Sigmoid colon (tissue), 7 donors: ENCODE results near the gene ENGASE. TPM values are rescaled to one million over a fixed set of nuclear protein-coding genes. Genes with fewer than 3 reads are reported as not detected.

Experiments used
- DNase-seq: peaks from one replicate; pipeline ENCODE4 v3.0.0-alpha.2; 2019
- H3K27ac ChIP-seq, 4 donors: fragments of 200-600 bp; sonication (generic); one replicate each; pipeline ENCODE4 v1.5.1; 2016 to 2019; ENCODE audit warnings: mild to moderate bottlenecking in 1 of 4
- H3K27me3 ChIP-seq, 3 donors: fragments of 200-600 bp; sonication (generic); one replicate each; pipeline ENCODE4 v1.5.1; 2019; ENCODE audit warnings: mild to moderate bottlenecking in 1 of 3
- H3K36me3 ChIP-seq, 4 donors: fragments of 200-600 bp; sonication (generic); one replicate each; pipeline ENCODE4 v1.5.1; 2016 to 2019
- H3K4me1 ChIP-seq, 4 donors: fragments of 200-600 bp; sonication (generic); one replicate each; pipeline ENCODE4 v1.5.1; 2017 to 2019
- H3K4me3 ChIP-seq, 4 donors: fragments of 200-600 bp; sonication (generic); one replicate each; pipeline ENCODE4 v1.5.1; 2017 to 2019; ENCODE audit warnings: mild to moderate bottlenecking in 2 of 4, moderate library complexity in 1 of 4
- H3K9me3 ChIP-seq, 4 donors: fragments of 200-600 bp in 3 of 4; sonication (generic) in 3 of 4; one replicate each; pipeline versions ENCODE4 v1.5.1 to v1.6.1; 2013 to 2019
- CTCF ChIP-seq, 4 experiments: fragments of 450-650 bp in 3 of 4; fragments of 200-600 bp in 1 of 4; IDR thresholded peaks; one replicate each; pipeline ENCODE4 v1.5.1; 2016 to 2019; ENCODE audit warnings: antibody characterized with exemption in 4 of 4, mild to moderate bottlenecking in 3 of 4, moderate library complexity in 2 of 4
- EP300 ChIP-seq, 4 donors: sonication (generic); formaldehyde crosslinking; IDR thresholded peaks; one replicate each; pipeline ENCODE4 v1.6.1; 2017; ENCODE audit warnings: antibody characterized with exemption in 4 of 4
- POLR2A ChIP-seq, 2 donors: fragments of 450-650 bp; IDR thresholded peaks; one replicate each; pipeline ENCODE4 v1.6.1; 2016; ENCODE audit warnings: antibody characterized with exemption in 2 of 2, mild to moderate bottlenecking in 2 of 2, moderate library complexity in 2 of 2
- POLR2AphosphoS5 ChIP-seq, 4 donors: sonication (generic); formaldehyde crosslinking; IDR thresholded peaks; one replicate each; pipeline ENCODE4 v1.6.1; 2017; ENCODE audit warnings: antibody characterized with exemption in 4 of 4
- WGBS, 2 donors: extraction: QIAGEN DNeasy Blood & Tissue Kit; methylation state at CpG; one replicate each; pipeline ENCODE4 v1.1.7; 2013; 5-methylcytosine and 5-hydroxymethylcytosine counted together
- intact Hi-C: fragments of 100-400 bp; cut with DNase I; formaldehyde crosslinking; loops from one replicate; pipeline ENCODE4 v1.15.1; 2023
- polyA plus RNA-seq, 3 donors: library from polyadenylated mRNA; stranded (reverse); fragments of 200-250 nt; gene quantifications; one replicate each; pipeline ENCODE4 v1.2.3, GENCODE V29; 2013
- total RNA-seq, 4 donors: library from RNA; depleted of rRNA; stranded (reverse); fragments of >200 nt; gene quantifications; one replicate each; pipeline ENCODE4 v1.1.0, GENCODE V29; 2016
- donor health status: healthy with polysubstance abuse.
- donor health status: Bipolar disorder and iron deficiency.
- donor health status: healthy.

The ENGASE gene
- total and polyA plus RNA-seq, 7 donors, result 7.2 to 55.9 (median 14.3) TPM

GRCh38 chr17:79048826-79049755, 25.5 kb upstream of the ENGASE start:
- H3K4me3 ChIP-seq, result no peak overlapping the region
- H3K27me3 ChIP-seq, result no peaks in the 10 kb centered on the region
- H3K9me3 ChIP-seq, result no peaks in the 10 kb centered on the region
- WGBS, 2 donors, result 88 to 91% methylated on average over 21 of the region's 21 CpGs
- H3K4me1 ChIP-seq, result peaks cover 0 to 10% (median 7%) of the 10 kb centered on the region in 4 donors
- H3K27ac ChIP-seq, result no peak overlapping the region
- DNase-seq, result peak; percentile 55
- H3K36me3 ChIP-seq, result peaks cover 0 to 21% (median 2%) of the 10 kb centered on the region in 4 donors
- TF ChIP-seq POLR2A (IDR thresholded peaks at IDR 0.05), result no peak
- TF ChIP-seq EP300 (IDR thresholded peaks at IDR 0.05), result no peak
- TF ChIP-seq CTCF (IDR thresholded peaks at IDR 0.05), result no peak
- no peak for TF ChIP-seq POLR2AphosphoS5 (IDR thresholded peaks at IDR 0.05)
- intact Hi-C loops, result no loop called here

- DNase-seq, result peak; percentile 56
- peaks cover 0 to 21% (median 2%) of the 10 kb centered on the region in 4 donors for H3K36me3 ChIP-seq
- H3K4me1 ChIP-seq, result peaks cover 0 to 10% (median 7%) of the 10 kb centered on the region in 4 donors
- WGBS, 2 donors, result 92 to 93% methylated on average over 11 of the region's 11 CpGs
- H3K27ac ChIP-seq, result no peak overlapping the region
- intact Hi-C loops, result no loop called here
- no peaks in the 10 kb centered on the region for H3K27me3 ChIP-seq
- peaks cover 0 to 2% (median 0%) of the 10 kb centered on the region in 4 donors for H3K9me3 ChIP-seq
- TF ChIP-seq POLR2A (IDR thresholded peaks at IDR 0.05), result no peak
- TF ChIP-seq EP300 (IDR thresholded peaks at IDR 0.05), result no peak
- no peak for TF ChIP-seq CTCF (IDR thresholded peaks at IDR 0.05)
- no peak for TF ChIP-seq POLR2AphosphoS5 (IDR thresholded peaks at IDR 0.05)
- no peak overlapping the region for H3K4me3 ChIP-seq
These were observed 24.8 kb upstream of the ENGASE start for GRCh38 chr17:79049821-79050220.

GRCh38 chr17:79050551-79050950, 24.1 kb upstream of the ENGASE start:
- Histone ChIP-seq H3K9me3 (peaks cover 0 to 2% (median 0%) of the 10 kb centered on the region in 4 donors), H3K27ac (no peak overlapping the region), H3K27me3 (no peaks in the 10 kb centered on the region), H3K4me1 (peaks cover 0 to 9% (median 7%) of the 10 kb centered on the region in 4 donors), H3K36me3 (peaks cover 0 to 21% (median 2%) of the 10 kb centered on the region in 4 donors), H3K4me3 (no peak overlapping the region)
- TF ChIP-seq POLR2AphosphoS5 (IDR thresholded peaks at IDR 0.05), result no peak
- TF ChIP-seq POLR2A (IDR thresholded peaks at IDR 0.05), result no peak
- DNase-seq, result peak; percentile 49
- intact Hi-C loops, result no loop called here
- 94% methylated on average over 6 of the region's 6 CpGs for WGBS, 2 donors

- intact Hi-C loops, result no loop called here
- TF ChIP-seq POLR2AphosphoS5 (IDR thresholded peaks at IDR 0.05), result no peak
- no peak for TF ChIP-seq POLR2A (IDR thresholded peaks at IDR 0.05)
- TF ChIP-seq EP300 (IDR thresholded peaks at IDR 0.05), result no peak
- TF ChIP-seq CTCF (IDR thresholded peaks at IDR 0.05), result no peak
- H3K27me3 ChIP-seq, result no peaks in the 10 kb centered on the region
- H3K36me3 ChIP-seq, result peaks cover 0 to 21% (median 2%) of the 10 kb centered on the region in 4 donors
- peaks cover 0 to 3% (median 2%) of the 10 kb centered on the region in 4 donors for H3K4me1 ChIP-seq
- DNase-seq, result peak; percentile 22
- H3K4me3 ChIP-seq, result no peak overlapping the region
- H3K9me3 ChIP-seq, result peaks cover 0 to 2% (median 0%) of the 10 kb centered on the region in 4 donors
- 91 to 92% methylated on average over 6 of the region's 6 CpGs for WGBS, 2 donors
- H3K27ac ChIP-seq, result no peak overlapping the region
These were observed 23.3 kb upstream of the ENGASE start for GRCh38 chr17:79051306-79051705.

GRCh38 chr17:79052131-79052530, 22.5 kb upstream of the ENGASE start:
- peaks cover 0 to 2% (median 0%) of the 10 kb centered on the region in 4 donors for H3K9me3 ChIP-seq
- no peak for DNase-seq
- no peak for TF ChIP-seq POLR2A (IDR thresholded peaks at IDR 0.05)
- TF ChIP-seq EP300 (IDR thresholded peaks at IDR 0.05), result no peak
- no peak overlapping the region for H3K4me3 ChIP-seq
- H3K27ac ChIP-seq, result no peak overlapping the region
- no peaks in the 10 kb centered on the region for H3K4me1 ChIP-seq
- no peaks in the 10 kb centered on the region for H3K27me3 ChIP-seq
- H3K36me3 ChIP-seq, result peaks cover 0 to 21% (median 2%) of the 10 kb centered on the region in 4 donors
- intact Hi-C loops, result no loop called here
- 35 to 83% methylated on average over 1 of the region's 1 CpG for WGBS, 2 donors
